NCI-H1436 (cell line): ENCODE results near the gene FRYL.
"Not testable (repeated sequence)": the region's sequence is repeated elsewhere in the genome, so short reads cannot be mapped to it uniquely, and the experiment has no call there.

Source experiments
- DNase-seq: peaks from one replicate; lab custom pipeline; 2025; lab: John Stamatoyannopoulos, UW

Gene FRYL

GRCh38 chr4:48698029-48698971 is 81.8 kb downstream of the FRYL start:
- DNase-seq, result no peak

- not testable (repeated sequence) for DNase-seq
Observed at GRCh38 chr4:48697516-48697915, 82.6 kb downstream of the FRYL start.

GRCh38 chr4:48694824-48695223 is 85.3 kb downstream of the FRYL start:
- no peak for DNase-seq

GRCh38 chr4:48693856-48694574 is 86.1 kb downstream of the FRYL start:
- DNase-seq, result no peak

- no peak for DNase-seq
Observed at GRCh38 chr4:48692897-48693296, 87.2 kb downstream of the FRYL start.

GRCh38 chr4:48692044-48692443 is 88.0 kb downstream of the FRYL start:
- DNase-seq, result no peak

GRCh38 chr4:48688953-48689352 is 91.1 kb downstream of the FRYL start:
- DNase-seq, result no peak

- DNase-seq, result no peak
Observed at GRCh38 chr4:48687313-48688051, 92.6 kb downstream of the FRYL start.

- DNase-seq, result no peak
Observed at GRCh38 chr4:48686369-48686768, 93.7 kb downstream of the FRYL start.

GRCh38 chr4:48683784-48684666 is 96.1 kb downstream of the FRYL start:
- no peak for DNase-seq

GRCh38 chr4:48682870-48683269 is 97.2 kb downstream of the FRYL start:
- not testable (repeated sequence) for DNase-seq

GRCh38 chr4:48681856-48682255 is 98.2 kb downstream of the FRYL start:
- DNase-seq, result no peak

- no peak for DNase-seq
Observed at GRCh38 chr4:48680848-48681568, 99.1 kb downstream of the FRYL start.

- no peak for DNase-seq
Observed at GRCh38 chr4:48673537-48673936, 106.5 kb downstream of the FRYL start.

- no peak for DNase-seq
Observed at GRCh38 chr4:48670587-48670986, 109.5 kb downstream of the FRYL start.

- DNase-seq, result no peak
Observed at GRCh38 chr4:48669086-48669485, 111.0 kb downstream of the FRYL start.

GRCh38 chr4:48668254-48669017 is 111.6 kb downstream of the FRYL start:
- no peak for DNase-seq

- no peak for DNase-seq
Observed at GRCh38 chr4:48667148-48667547, 112.9 kb downstream of the FRYL start.

GRCh38 chr4:48665555-48666186 is 114.4 kb downstream of the FRYL start:
- no peak for DNase-seq
